Glutamatergic neuron (in vitro differentiated cells): ENCODE data around the gene SHOC2. TPM values are rescaled to one million over a fixed set of nuclear protein-coding genes. Genes with fewer than 3 reads are reported as not detected.

ENCODE experiments used
- DNase-seq: peaks from one replicate; pipeline ENCODE4 v3.0.0; 2022
- H3K27ac Mint-ChIP-seq: one replicate; pipeline ENCODE4 v1.8.0; 2020; ENCODE audit warnings: mild to moderate bottlenecking, mixed read lengths, inconsistent platforms; ENCODE audit not compliant: unreplicated experiment
- H3K27me3 Mint-ChIP-seq: one replicate; pipeline ENCODE4 v1.8.0; 2020; ENCODE audit warnings: mild to moderate bottlenecking, moderate library complexity, mixed read lengths, inconsistent platforms; ENCODE audit not compliant: unreplicated experiment
- H3K36me3 Mint-ChIP-seq: one replicate; pipeline ENCODE4 v1.8.0; 2020; ENCODE audit warnings: mild to moderate bottlenecking, mixed read lengths, inconsistent platforms; ENCODE audit not compliant: unreplicated experiment
- H3K4me1 Mint-ChIP-seq: one replicate; pipeline ENCODE4 v1.8.0; 2020; ENCODE audit warnings: mild to moderate bottlenecking, low read depth, mixed read lengths, inconsistent platforms; ENCODE audit not compliant: unreplicated experiment
- H3K4me3 Mint-ChIP-seq: one replicate; pipeline ENCODE4 v1.8.0; 2020; ENCODE audit warnings: mild to moderate bottlenecking, mixed read lengths, inconsistent platforms; ENCODE audit not compliant: unreplicated experiment
- H3K9me3 Mint-ChIP-seq: one replicate; pipeline ENCODE4 v1.8.0; 2020; ENCODE audit warnings: mild to moderate bottlenecking, moderate library complexity, mixed read lengths, inconsistent platforms; ENCODE audit not compliant: unreplicated experiment
- total RNA-seq: library from RNA; stranded (reverse); fragmentation: NEBNext Ultra II Directional; extraction: Animal tissue kit (Norgen Biotek cat#: 25700); gene quantifications from one replicate; pipeline ENCODE4 v1.2.1, GENCODE V29; 2021; ENCODE audit not compliant: unreplicated experiment
- TF ChIP-seq, protein P1 (sequence below): fragments of 200-600 bp; sonication (generic); IDR thresholded peaks from one replicate; pipeline ENCODE4 v1.5.0; 2021; ENCODE audit not compliant: partially characterized antibody, unreplicated experiment

The SHOC2 gene
- total RNA-seq, 1 donor from 2014 or later, result 98.3 TPM

DNA sequence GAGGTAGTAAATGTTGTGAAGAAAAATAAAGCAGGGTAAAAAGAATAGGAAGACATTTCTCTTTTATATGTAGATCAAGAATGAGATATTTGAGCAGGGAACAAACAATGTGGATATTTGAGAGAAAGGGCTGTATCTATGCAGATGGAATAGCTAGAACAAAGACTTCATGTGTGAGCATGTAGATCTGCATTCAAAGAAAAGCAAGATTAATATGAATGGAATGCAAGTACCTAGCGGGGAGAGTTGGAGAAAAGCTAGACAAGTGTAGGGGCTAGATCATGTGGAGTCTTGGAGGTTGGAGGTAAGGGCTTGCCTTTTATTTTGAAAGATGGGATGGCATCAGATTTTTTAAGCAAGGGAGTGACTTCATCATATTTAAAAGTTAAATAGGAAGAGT is 27.1 kb downstream of the SHOC2 start:
- TF ChIP-seq, protein P1, sequence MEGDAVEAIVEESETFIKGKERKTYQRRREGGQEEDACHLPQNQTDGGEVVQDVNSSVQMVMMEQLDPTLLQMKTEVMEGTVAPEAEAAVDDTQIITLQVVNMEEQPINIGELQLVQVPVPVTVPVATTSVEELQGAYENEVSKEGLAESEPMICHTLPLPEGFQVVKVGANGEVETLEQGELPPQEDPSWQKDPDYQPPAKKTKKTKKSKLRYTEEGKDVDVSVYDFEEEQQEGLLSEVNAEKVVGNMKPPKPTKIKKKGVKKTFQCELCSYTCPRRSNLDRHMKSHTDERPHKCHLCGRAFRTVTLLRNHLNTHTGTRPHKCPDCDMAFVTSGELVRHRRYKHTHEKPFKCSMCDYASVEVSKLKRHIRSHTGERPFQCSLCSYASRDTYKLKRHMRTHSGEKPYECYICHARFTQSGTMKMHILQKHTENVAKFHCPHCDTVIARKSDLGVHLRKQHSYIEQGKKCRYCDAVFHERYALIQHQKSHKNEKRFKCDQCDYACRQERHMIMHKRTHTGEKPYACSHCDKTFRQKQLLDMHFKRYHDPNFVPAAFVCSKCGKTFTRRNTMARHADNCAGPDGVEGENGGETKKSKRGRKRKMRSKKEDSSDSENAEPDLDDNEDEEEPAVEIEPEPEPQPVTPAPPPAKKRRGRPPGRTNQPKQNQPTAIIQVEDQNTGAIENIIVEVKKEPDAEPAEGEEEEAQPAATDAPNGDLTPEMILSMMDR, result no peak
- no peak for DNase-seq
- Mint-ChIP-seq H3K27me3 (peaks cover 1% of the 10 kb centered on the region), H3K9me3 (no peaks in the 10 kb centered on the region), H3K27ac (no peak overlapping the region), H3K4me3 (no peak overlapping the region), H3K4me1 (peaks cover 17% of the 10 kb centered on the region), H3K36me3 (peaks cover 8% of the 10 kb centered on the region)

DNA sequence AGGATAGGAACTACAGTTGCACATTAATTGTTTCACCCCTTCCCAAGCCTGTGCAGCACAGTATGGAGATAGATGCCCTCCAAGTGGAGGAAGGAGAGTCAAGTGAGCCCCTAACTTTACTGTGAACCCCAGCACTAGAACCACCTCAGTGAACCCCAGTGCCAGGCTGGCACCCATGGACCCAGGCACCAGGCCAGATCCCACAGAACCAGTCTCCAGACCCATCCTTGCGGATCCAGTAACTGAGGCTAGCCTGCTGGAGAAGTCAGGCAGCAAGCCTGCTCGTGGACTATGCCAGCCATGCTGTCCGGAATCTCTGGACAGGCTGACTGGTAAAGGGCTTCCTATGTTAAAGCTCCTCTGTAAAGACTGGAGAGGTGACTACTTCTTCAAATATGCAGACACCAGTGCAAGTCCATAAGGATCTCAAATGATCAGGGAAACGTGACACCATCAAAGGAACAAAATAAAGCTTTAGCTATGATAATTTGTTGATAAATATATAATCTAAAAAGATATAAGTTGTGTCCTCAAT is 27.7 kb downstream of the SHOC2 start:
- peaks cover 17% of the 10 kb centered on the region for H3K4me1 Mint-ChIP-seq
- H3K4me3 Mint-ChIP-seq, result no peak overlapping the region
- no peaks in the 10 kb centered on the region for H3K9me3 Mint-ChIP-seq
- peaks cover 1% of the 10 kb centered on the region for H3K27me3 Mint-ChIP-seq
- peaks cover 8% of the 10 kb centered on the region for H3K36me3 Mint-ChIP-seq
- H3K27ac Mint-ChIP-seq, result no peak overlapping the region
- TF ChIP-seq, protein P1, result no peak
- no peak for DNase-seq

DNA sequence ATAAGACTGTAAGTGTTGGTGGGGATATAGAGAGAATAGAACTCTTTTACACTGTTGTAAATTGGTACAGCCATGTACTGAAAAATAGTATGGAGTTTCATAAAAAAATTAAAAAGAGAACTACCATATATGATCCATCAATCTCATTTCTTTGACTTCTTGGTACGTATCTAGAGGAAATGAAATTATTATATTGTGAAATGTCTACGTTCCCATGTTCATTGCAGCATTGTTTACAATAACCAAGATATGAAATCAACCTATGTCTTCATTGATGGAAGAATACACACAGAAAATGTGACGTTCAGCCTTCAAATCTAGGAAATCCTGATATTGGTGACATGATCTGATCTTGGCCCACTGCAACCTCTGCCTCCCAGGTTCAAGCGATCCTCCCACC is 32.0 kb downstream of the SHOC2 start:
- TF ChIP-seq, protein P1, result no peak
- peaks cover 6% of the 10 kb centered on the region for H3K36me3 Mint-ChIP-seq
- no peak overlapping the region for H3K27ac Mint-ChIP-seq
- H3K4me3 Mint-ChIP-seq, result no peak overlapping the region
- peaks cover 4% of the 10 kb centered on the region for H3K27me3 Mint-ChIP-seq
- H3K4me1 Mint-ChIP-seq, result peaks cover 12% of the 10 kb centered on the region
- DNase-seq, result no peak
- H3K9me3 Mint-ChIP-seq, result no peaks in the 10 kb centered on the region

DNA sequence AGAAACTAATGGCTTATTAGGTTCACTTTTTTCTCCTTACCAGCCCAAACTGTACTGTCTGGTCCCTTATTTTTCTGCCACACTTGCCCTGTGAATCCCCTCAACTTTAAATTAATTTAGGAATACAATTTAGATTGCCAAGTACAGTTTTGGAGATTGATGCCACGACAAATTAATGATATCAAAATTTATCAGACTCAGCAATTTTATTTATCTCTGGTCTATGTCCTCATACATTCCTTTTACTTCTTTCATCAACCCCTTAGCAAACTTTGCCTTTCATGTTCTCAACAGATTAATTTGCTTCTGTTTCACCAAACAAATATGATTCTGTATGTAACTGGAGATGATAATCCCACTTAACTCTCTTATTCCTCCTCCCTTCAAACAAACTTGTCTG is 38.2 kb downstream of the SHOC2 start:
- TF ChIP-seq, protein P1, result no peak
- peaks cover 4% of the 10 kb centered on the region for H3K27me3 Mint-ChIP-seq
- no peak overlapping the region for H3K4me3 Mint-ChIP-seq
- H3K9me3 Mint-ChIP-seq, result no peaks in the 10 kb centered on the region
- H3K27ac Mint-ChIP-seq, result no peak overlapping the region
- peaks cover 11% of the 10 kb centered on the region for H3K4me1 Mint-ChIP-seq
- H3K36me3 Mint-ChIP-seq, result peaks cover 2% of the 10 kb centered on the region
- no peak for DNase-seq

DNA sequence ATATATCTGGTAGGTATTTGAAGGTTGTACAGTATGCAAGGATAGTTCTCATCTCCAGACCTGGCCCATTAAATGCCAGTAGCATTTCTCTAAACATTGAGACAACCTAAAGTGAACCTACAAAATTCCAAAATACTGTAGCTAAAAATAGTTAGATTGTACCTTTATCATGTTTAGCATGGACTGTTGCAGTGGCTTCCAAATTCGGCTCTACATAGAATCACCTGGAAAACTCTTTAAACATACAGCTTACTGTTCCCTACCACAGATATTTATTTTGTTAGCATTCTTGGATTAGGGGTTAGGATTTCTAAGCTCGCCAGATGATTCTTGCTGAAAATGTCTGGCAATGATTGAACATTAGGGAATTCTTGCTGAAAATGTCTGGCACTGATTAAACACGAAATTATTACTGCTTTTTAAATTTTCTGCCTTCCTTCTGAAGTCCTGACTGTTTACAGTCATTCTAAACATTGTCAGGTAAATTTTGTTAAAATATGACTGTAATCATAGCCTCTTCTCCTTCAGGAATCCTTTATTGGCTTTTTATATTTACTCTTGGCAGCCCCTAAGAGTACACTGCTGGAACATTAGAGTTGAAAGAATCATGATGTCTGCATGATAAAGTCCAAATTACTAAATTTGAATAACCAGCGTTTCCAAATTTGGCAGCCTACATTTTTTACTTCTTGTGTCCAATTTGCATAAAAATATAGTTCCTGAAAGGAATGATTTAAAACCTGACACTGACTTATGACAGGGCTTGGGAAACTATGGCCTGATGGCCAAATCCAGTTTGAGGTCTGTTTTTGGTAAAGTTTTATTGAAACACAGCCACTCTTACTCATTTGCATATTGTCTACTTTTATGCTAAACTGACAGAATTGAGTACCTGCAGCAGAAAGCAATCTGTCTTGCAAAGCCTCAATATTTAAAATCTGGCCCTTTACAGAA is 40.3 kb downstream of the SHOC2 start:
- H3K27ac Mint-ChIP-seq, result no peak overlapping the region
- H3K4me3 Mint-ChIP-seq, result no peak overlapping the region
- H3K36me3 Mint-ChIP-seq, result no peaks in the 10 kb centered on the region
- H3K27me3 Mint-ChIP-seq, result peaks cover 2% of the 10 kb centered on the region
- no peaks in the 10 kb centered on the region for H3K9me3 Mint-ChIP-seq
- DNase-seq, result no peak
- H3K4me1 Mint-ChIP-seq, result peaks cover 13% of the 10 kb centered on the region
- TF ChIP-seq, protein P1, result no peak
